MM.1S (cell line): ENCODE data around the gene PKIG.

ENCODE experiments used
- CTCF ChIP-seq: fragments of 300-600 bp; sonication (generic); IDR thresholded peaks from 2 replicates; pipeline ENCODE4 v1.5.1; 2016; ENCODE audit warnings: antibody characterized with exemption, low read length, mixed read lengths
- EZH2 ChIP-seq: fragments of 300-600 bp; sonication (generic); optimal IDR thresholded peaks from 2 replicates; pipeline ENCODE3; 2017; ENCODE audit warnings: low read depth, mild to moderate bottlenecking, antibody characterized with exemption, low read length, mixed read lengths
- EZH2phosphoT487 ChIP-seq: fragments of 300-600 bp; sonication (generic); IDR thresholded peaks from 2 replicates; pipeline ENCODE4 v1.6.1; 2018; ENCODE audit warnings: antibody characterized with exemption, low read length

GRCh38 chr20:44650771-44651433, 68.5 kb downstream of the PKIG start:
- no peak for TF ChIP-seq EZH2
- no peak for TF ChIP-seq CTCF
- no peak for TF ChIP-seq EZH2phosphoT487
